GM12874 (cell line): ENCODE measurements around the gene INPP5A.

Source experiments
- TF ChIP-seq, protein P1 (sequence below): IDR thresholded peaks from 2 replicates; pipeline ENCODE4 v1.5.1; 2011; ENCODE audit warnings: low read depth, mild to moderate bottlenecking, control low read depth, low read length, moderate library complexity; ENCODE audit not compliant: insufficient read depth

Gene INPP5A

DNA sequence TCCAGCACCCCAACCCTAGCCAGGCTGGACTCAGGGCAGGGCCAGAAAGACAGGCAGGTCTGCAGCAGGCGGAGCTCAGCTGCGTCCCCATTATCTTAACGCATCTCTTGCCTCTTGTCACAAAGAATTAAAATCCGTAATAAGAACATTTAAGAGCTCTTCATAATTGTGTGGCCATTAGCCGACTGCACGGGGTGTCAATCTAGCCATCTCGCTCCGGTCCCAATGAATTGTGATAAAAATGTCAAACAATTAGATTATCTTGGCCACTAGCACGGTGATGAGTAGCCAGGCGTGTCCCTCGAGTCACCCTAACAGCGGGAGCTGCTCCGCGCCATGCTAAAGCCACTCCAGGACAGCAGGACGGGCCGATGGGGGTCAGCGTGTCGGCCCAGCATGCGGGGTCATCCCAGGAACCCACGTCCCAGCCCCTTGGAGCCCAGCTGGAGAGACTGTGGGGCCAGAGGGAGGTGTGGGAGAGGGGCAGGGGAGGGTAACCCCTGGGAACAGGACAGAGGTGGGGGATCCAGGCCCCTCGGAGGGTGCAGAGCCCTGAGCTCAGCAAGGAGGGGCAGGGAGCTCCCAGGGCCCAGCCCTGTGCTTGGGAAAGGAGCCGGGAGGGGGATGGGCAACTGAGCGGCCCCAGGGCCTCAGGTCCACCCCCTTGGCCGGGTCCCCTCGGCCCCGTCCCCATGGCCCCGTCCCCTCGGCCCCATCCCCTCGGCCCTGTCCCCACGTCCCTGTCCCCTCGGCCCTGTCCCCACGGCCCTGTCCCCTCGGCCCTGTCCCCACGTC is 266.0 kb downstream of the INPP5A start:
- TF ChIP-seq, protein P1, sequence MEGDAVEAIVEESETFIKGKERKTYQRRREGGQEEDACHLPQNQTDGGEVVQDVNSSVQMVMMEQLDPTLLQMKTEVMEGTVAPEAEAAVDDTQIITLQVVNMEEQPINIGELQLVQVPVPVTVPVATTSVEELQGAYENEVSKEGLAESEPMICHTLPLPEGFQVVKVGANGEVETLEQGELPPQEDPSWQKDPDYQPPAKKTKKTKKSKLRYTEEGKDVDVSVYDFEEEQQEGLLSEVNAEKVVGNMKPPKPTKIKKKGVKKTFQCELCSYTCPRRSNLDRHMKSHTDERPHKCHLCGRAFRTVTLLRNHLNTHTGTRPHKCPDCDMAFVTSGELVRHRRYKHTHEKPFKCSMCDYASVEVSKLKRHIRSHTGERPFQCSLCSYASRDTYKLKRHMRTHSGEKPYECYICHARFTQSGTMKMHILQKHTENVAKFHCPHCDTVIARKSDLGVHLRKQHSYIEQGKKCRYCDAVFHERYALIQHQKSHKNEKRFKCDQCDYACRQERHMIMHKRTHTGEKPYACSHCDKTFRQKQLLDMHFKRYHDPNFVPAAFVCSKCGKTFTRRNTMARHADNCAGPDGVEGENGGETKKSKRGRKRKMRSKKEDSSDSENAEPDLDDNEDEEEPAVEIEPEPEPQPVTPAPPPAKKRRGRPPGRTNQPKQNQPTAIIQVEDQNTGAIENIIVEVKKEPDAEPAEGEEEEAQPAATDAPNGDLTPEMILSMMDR = no peak

DNA sequence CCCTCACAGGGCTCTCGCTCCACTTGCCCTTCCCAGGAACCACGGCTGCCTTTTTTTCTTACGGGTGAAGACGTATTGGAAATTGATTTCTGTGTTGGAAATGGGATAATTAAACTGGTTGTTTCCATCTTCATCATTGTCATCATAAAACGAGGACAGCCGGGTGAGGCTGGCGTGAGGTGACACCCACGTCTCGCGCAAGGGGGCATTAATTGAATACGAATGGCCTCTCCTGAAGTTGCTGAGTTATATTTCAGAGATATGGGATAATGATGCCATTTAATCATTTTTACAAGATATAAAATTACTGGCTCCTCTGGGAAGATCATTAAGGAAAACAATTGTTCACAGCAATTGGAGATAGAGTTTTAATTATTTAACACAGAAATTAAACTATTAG is 266.7 kb downstream of the INPP5A start:
- TF ChIP-seq, protein P1 = no peak

DNA sequence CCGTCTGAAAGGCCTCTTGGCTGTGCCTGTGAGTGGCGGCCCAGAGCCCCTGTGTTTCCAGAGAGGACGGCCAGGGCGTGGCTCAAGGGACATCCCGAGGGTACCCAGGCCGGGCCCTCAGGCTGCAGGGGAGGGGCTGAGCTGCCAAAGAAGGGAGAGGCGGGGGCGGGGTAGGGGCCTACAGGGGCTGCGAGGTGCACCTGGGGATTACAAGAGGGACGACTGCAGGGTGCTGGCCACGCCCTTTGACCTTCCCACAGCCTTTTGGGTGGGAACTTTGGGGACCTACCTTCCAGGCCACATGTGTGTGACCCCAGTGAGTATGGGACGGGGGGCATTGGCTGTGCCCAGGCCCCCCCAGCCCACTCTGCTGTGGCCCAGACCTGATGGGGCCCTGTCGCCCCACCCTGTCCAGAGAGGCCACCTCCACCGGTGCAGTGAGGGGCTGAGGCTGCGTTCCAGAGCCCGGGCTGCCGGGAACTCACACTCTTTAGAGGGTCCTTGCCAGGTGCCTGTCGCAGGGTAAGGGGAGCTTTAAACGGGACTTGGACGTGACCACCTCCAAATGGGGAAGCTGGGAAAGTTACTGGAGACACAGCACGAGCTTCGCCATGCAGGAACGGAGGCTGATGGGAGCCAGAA is 267.3 kb downstream of the INPP5A start:
- TF ChIP-seq, protein P1 = no peak

DNA sequence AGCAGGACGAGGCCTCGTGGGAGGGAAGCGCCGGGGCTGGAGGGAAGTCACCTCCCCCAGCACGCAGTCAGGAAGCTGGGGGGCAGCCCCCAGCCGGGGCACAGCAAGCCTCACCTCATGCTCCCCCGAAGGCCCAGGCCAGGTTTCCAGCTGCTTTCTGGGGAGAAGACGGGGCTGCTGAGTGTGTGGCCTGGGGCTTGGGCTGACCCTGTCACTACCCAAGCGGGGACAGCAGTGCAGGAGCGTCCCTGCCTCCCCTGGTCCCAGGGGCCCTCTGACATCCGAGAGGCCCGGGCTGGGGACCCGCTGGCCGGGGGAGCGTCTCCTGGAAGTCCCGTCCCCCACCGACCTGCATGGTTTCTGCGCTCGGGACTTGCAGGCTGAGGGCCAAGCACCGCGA is 268.0 kb downstream of the INPP5A start:
- TF ChIP-seq, protein P1 = no peak

DNA sequence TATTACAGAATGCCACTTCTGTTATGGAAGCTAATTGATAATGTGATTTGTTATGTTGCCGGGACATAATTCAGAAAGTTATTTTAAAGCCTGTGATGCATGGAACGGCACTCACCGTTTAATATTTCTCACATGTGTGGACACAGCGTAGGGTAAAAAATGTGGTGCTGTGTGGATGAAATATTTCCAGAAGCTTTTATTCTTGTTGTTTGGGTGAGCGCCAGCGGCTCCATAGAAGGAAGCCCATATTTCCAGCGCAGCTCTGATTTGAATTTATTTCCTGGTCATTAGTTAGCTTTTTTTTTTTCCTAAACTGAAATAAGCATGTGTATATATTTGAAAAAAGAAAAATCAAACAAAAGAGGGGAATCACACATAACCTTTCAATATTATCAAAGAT is 268.5 kb downstream of the INPP5A start:
- TF ChIP-seq, protein P1 = no peak

DNA sequence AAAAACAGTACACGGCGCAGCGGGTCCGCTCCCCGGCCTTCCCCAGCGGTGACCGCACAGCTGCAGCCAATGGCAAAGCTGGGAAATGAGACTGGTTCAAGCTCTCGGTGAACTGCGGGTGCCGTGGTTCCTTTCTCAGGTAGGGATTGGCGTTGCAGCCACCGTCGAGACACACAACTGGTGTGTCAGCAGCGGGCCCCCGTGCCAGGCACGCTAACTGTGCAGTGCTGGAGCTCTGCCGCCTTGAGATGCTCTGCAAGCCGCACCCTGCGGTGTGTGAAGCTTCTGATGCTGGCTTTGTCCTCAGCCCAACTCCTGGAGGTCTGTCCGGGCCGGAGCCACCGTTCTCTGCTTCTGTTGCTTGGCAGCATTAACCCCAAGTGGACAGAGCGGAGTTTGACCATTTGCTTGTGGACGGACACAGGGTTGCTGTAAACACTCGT is 269.0 kb downstream of the INPP5A start:
- TF ChIP-seq, protein P1 = no peak

DNA sequence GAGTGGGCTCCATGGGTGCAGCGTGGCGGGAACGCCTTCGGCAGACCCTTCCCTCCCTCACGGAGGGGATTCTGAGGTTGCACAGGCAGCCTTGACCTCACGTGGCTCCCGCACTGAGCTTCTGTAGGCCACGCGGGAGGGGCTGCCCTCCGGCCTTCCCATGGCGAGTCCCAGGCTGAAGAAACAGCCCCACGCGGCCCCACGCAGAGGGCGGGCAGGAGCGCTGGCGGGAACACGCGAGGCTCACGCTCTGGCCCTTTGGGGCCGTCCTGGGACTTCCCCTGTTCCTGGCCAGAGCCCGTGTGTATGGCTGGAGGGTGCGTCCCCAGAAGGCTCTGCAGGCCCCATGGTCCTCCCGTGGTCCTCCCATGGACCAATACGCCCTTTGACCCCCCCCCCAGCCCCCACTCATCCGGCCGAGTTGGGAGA is 270.0 kb downstream of the INPP5A start:
- TF ChIP-seq, protein P1 = no peak
